K562 treated with DMSO at 1 percent for 48 hours (cell line): ENCODE measurements around the gene EMILIN3. TPM values are rescaled to one million over a fixed set of nuclear protein-coding genes. Genes with fewer than 3 reads are reported as not detected.

Experiments used
- total RNA-seq: library from RNA; unstranded; fragments of 300-600 nt; gene quantifications from 2 replicates; pipeline ENCODE4 v1.2.3, GENCODE V29; 2022; ENCODE audit warnings: low replicate concordance; ENCODE audit errors: extremely low read depth

Gene EMILIN3, protein sequence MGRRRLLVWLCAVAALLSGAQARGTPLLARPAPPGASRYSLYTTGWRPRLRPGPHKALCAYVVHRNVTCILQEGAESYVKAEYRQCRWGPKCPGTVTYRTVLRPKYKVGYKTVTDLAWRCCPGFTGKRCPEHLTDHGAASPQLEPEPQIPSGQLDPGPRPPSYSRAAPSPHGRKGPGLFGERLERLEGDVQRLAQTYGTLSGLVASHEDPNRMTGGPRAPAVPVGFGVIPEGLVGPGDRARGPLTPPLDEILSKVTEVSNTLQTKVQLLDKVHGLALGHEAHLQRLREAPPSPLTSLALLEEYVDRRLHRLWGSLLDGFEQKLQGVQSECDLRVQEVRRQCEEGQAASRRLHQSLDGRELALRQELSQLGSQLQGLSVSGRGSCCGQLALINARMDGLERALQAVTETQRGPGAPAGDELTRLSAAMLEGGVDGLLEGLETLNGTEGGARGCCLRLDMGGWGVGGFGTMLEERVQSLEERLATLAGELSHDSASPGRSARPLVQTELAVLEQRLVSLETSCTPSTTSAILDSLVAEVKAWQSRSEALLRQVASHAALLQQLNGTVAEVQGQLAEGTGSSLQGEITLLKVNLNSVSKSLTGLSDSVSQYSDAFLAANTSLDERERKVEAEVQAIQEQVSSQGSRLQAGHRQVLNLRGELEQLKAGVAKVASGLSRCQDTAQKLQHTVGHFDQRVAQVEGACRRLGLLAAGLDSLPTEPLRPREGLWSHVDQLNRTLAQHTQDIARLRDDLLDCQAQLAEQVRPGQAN
- total RNA-seq: not detected in 2 replicates

DNA sequence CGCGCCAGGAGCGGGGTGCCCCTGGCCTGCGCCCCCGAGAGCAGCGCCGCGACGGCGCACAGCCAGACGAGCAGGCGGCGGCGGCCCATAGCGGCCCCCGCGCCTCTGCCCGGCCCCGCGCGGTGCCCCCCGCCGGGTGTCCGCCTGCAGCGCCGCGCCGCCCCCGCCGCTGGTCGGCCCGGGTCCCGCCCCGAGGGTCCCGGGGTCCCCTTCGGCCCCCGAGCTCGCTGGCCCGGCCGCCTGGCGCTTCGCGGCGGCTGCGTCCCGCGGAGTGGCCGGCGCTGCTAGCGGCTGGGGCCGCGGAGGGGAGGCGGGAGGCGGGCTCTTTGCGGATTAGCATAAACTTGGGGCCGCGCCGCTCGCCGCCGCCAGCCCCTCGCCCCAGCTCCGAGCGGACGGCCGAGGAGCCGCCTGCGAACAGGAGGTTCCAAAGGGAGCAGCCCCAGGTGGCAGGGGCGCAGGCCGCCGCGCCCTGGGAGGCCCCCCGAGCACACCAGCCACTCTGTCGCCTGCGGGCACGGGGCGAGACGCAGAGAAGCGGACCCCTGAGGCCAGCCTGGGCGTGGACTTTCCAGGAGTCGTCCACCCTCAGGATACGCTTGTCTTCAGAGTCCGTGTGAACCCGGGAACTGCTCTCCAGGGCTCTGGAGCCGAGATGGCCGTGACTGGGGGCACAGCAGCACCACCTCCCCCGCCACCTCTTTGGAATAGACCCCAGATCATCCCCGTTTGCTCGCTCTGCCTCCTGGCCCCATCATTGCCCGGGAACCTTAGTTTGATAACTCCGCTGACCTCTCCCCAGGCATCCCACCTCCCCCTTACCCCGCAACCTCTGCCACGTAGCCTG is at the start of gene EMILIN3:
EMILIN3 (minus strand) TSS at position 273 of the 847 bp plus-strand sequence; CDS start at position 89, 184 bp downstream.

DNA sequence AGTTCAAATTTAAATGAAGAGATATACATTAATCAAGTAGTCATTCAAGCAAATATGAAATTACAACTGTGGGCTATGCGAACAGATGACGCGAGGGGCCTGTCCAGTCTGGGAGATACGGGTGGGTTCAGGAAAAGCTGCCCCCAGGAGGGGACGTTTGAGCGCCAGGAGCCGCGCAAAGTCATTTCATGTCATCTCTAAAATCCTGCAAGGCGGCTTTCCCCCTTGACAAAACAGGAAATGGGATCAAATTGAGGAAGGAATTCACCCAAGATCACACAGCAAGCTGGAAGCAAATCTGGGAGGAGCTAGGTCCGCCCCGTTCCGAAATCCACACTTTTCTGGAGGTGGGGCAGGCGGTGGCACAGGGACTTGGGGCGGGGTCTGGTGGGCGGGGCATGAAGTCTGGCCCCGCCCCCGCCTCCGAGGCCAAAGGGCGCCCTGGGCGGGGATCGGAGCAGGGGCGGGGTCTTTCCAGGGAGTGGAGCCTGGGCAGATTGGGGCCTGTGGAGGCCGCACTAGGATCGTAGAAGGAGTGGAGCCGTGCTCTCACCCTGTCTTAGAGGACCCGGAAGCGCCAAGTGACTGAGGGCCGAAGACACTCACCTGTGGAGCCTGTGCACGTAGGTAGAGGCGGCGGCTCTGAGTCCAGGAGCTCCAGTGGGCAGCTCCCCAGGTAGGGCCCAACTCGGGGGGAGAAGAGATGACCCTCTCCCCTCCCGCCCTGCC is 26.1 kb downstream of the EMILIN3 start, which contains the start of gene LPIN3:
LPIN3 (plus strand) TSS at position 495 of the 729 bp plus-strand sequence. CDS start 4,983 bp downstream, outside the sequence.

DNA sequence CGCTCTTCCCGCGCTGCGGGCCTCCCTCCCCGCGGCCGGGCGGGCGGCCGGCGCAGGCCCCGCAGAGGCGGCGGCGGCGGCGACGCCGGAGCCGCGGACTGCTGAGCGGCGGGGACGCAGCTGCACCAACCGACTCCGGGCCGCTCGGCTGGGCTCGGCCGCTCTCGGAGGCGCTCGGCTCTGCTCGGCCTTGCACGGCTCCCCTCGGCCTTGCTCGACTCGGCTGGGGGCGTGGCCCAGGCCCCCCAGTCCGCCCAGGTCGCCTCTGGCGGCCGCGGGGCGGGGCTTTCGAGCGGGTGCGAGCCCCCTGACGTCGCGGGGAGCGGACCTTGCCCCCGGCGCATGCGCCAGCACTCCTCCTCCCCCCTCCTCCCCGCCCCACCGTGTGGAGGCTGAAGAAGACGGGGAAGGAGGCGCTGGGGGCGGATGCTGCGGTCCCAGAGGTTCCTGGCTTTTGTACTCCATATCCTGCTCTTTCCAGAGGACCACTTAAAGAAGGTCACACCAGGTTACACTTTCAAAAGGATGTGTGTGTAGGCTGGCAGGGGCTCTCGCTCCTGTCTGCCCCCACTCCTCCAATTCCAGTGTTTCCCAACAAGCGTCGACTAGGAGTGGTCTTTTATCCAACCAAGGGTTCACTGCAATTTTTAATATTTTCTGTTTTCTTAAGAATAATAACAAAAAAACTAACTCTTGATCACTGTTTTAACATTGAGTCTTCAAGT is 48.9 kb downstream of the EMILIN3 start, which contains the start of gene ZHX3:
ZHX3 (minus strand) TSS at position 186 of the 725 bp plus-strand sequence. CDS start 112,815 bp downstream, outside the sequence.

Other genes with a start within 250 kb of the EMILIN3 start
- not detected in 2 replicates for gene PLCG1, start 229.3 kb downstream of the EMILIN3 start, total RNA-seq
- not detected in 2 replicates for gene ZHX3, start 49.1 kb downstream of the EMILIN3 start, total RNA-seq
- gene LPIN3, start 26.0 kb downstream of the EMILIN3 start, total RNA-seq: not detected in 2 replicates